ENCODE measurements around the gene ADAM10. TPM values are rescaled to one million over a fixed set of nuclear protein-coding genes. Genes with fewer than 3 reads are reported as not detected.

ADAM10 gene
- total RNA-seq, 1 experiment from 2014 or later: 91.3 TPM

GRCh38 chr15:58588096-58588495 lies 161.4 kb downstream of the ADAM10 start:
- intact Hi-C loops (cut with micrococcal nuclease): no loop called here
- H3K4me3 ChIP-seq (ENCODE audit: low read length): no peak overlapping the region
- no peaks in the 10 kb centered on the region for H3K36me3 ChIP-seq (ENCODE audit: low read depth, low read length)
- POLR2A ChIA-PET (ENCODE audit: unreplicated experiment): no interaction called here
- no peaks in the 10 kb centered on the region for H3K9me2 ChIP-seq (replicated peaks; ENCODE audit: low read length)
- no peaks in the 10 kb centered on the region for H3K27me3 ChIP-seq (ENCODE audit: low read length)
- H3K4me1 ChIP-seq (ENCODE audit: insufficient read depth, low read length): no peaks in the 10 kb centered on the region
- no peaks in the 10 kb centered on the region for H3K9me3 ChIP-seq (ENCODE audit: low read length)
- no peaks in the 10 kb centered on the region for H3K79me2 ChIP-seq (ENCODE audit: low read length)
- CTCF ChIA-PET: no interaction called here
- H3K9ac ChIP-seq (ENCODE audit: low read length): no peak overlapping the region
- TF ChIP-seq EZH2 (IDR thresholded peaks at IDR 0.05; ENCODE audit: low read length, unreplicated experiment) (no peak), EZH2phosphoT487 (IDR thresholded peaks at IDR 0.05; ENCODE audit: borderline replicate concordance, low read length) (no peak), CTCF (conservative IDR thresholded peaks at IDR 0.05; ENCODE audit: low read depth, low read length) (no peak)
- ATAC-seq: no peak
- H4K20me1 ChIP-seq (ENCODE audit: low read length): no peaks in the 10 kb centered on the region
- H2AFZ ChIP-seq (ENCODE audit: low read length): no peak overlapping the region
- no peak overlapping the region for H3K27ac ChIP-seq (ENCODE audit: low read length)
- DNase-seq: no peak
- no peaks in the 10 kb centered on the region for H3F3A ChIP-seq (ENCODE audit: low read length, unreplicated experiment)
- no TSS peak for BruUV-seq (replicated peaks)
- no peak overlapping the region for H3K4me2 ChIP-seq (ENCODE audit: low read length)

GRCh38 chr15:58587486-58587885 lies 162.0 kb downstream of the ADAM10 start:
- H3K4me3 ChIP-seq (ENCODE audit: low read length): no peak overlapping the region
- no peak overlapping the region for H3K9ac ChIP-seq (ENCODE audit: low read length)
- no peak overlapping the region for H2AFZ ChIP-seq (ENCODE audit: low read length)
- H4K20me1 ChIP-seq (ENCODE audit: low read length): no peaks in the 10 kb centered on the region
- TF ChIP-seq CTCF (conservative IDR thresholded peaks at IDR 0.05; ENCODE audit: low read depth, low read length) (no peak), EZH2 (IDR thresholded peaks at IDR 0.05; ENCODE audit: low read length, unreplicated experiment) (no peak), EZH2phosphoT487 (IDR thresholded peaks at IDR 0.05; ENCODE audit: borderline replicate concordance, low read length) (no peak)
- no peaks in the 10 kb centered on the region for H3K36me3 ChIP-seq (ENCODE audit: low read depth, low read length)
- no TSS peak for BruUV-seq (replicated peaks)
- no peaks in the 10 kb centered on the region for H3K9me2 ChIP-seq (replicated peaks; ENCODE audit: low read length)
- no peaks in the 10 kb centered on the region for H3K79me2 ChIP-seq (ENCODE audit: low read length)
- ChIA-PET CTCF (no interaction called here), POLR2A (ENCODE audit: unreplicated experiment) (no interaction called here)
- ATAC-seq: no peak
- no peak overlapping the region for H3K27ac ChIP-seq (ENCODE audit: low read length)
- H3K27me3 ChIP-seq (ENCODE audit: low read length): no peaks in the 10 kb centered on the region
- intact Hi-C loops (cut with micrococcal nuclease): no loop called here
- H3K4me1 ChIP-seq (ENCODE audit: insufficient read depth, low read length): no peaks in the 10 kb centered on the region
- H3K4me2 ChIP-seq (ENCODE audit: low read length): no peak overlapping the region
- peak; percentile 5 for DNase-seq
- H3K9me3 ChIP-seq (ENCODE audit: low read length): no peaks in the 10 kb centered on the region
- no peaks in the 10 kb centered on the region for H3F3A ChIP-seq (ENCODE audit: low read length, unreplicated experiment)

- Histone ChIP-seq H4K20me1 (ENCODE audit: low read length) (no peaks in the 10 kb centered on the region), H3K4me2 (ENCODE audit: low read length) (no peak overlapping the region), H2AFZ (ENCODE audit: low read length) (no peak overlapping the region), H3K36me3 (ENCODE audit: low read depth, low read length) (no peaks in the 10 kb centered on the region), H3K27ac (ENCODE audit: low read length) (no peak overlapping the region), H3K4me1 (ENCODE audit: insufficient read depth, low read length) (no peaks in the 10 kb centered on the region), H3K4me3 (ENCODE audit: low read length) (no peak overlapping the region), H3K79me2 (ENCODE audit: low read length) (no peaks in the 10 kb centered on the region), H3K9me2 (replicated peaks; ENCODE audit: low read length) (no peaks in the 10 kb centered on the region), H3K27me3 (ENCODE audit: low read length) (no peaks in the 10 kb centered on the region), H3K9me3 (ENCODE audit: low read length) (no peaks in the 10 kb centered on the region), H3K9ac (ENCODE audit: low read length) (no peak overlapping the region), H3F3A (ENCODE audit: low read length, unreplicated experiment) (no peaks in the 10 kb centered on the region)
- ChIA-PET POLR2A (ENCODE audit: unreplicated experiment) (no interaction called here), CTCF (no interaction called here)
- TF ChIP-seq EZH2 (IDR thresholded peaks at IDR 0.05; ENCODE audit: low read length, unreplicated experiment) (no peak), EZH2phosphoT487 (IDR thresholded peaks at IDR 0.05; ENCODE audit: borderline replicate concordance, low read length) (no peak), CTCF (conservative IDR thresholded peaks at IDR 0.05; ENCODE audit: low read depth, low read length) (no peak)
- ATAC-seq: no peak
- no peak for DNase-seq
- intact Hi-C loops (cut with micrococcal nuclease): no loop called here
- BruUV-seq (replicated peaks): no TSS peak
Observed at GRCh38 chr15:58585693-58586443, 163.6 kb downstream of the ADAM10 start.

Measured in PC-3 (cell line).